Measurements from ENCODE around the gene FLT3.
A peak's percentile ranks its signal among the peaks of the same experiment; 100 is the strongest.

Gene FLT3

DNA sequence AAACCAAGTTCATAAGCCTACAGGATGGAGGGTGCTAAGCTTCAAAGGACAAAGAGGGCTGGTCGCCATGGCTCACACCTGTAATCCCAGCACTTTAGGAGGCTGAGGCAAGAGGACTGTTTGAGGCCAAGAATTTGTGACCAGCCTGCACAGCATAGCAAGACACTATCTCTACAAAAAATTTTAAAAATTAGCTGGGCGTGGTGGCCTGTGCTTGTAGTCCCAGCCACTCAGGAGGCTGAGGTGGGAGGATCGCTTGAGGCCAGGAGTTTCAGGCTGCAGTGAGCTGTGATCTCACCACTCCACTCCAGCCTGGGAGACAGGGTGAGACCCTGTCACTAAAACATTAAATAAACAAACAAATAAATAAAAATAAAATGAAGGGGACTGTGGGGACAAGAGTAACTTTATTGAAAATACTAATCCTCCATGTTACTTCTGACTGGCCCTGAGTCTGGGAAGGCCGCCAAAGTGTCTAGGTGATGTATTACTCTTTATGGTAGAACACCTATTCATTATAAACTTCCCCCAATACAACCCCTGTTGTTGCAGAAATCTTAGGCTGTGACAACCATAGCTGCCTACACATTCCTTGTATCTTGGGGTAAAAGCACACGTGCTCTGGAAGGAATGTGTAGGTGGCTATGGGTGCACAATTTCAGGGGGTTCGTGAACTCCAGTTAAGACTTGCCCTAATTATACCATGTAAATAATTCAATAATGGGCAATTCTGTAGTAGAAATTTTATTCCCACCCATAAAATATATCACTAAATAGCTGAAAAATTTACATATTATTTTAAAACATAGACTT is 97.3 kb downstream of the FLT3 start:
- TF ChIP-seq, protein P1, sequence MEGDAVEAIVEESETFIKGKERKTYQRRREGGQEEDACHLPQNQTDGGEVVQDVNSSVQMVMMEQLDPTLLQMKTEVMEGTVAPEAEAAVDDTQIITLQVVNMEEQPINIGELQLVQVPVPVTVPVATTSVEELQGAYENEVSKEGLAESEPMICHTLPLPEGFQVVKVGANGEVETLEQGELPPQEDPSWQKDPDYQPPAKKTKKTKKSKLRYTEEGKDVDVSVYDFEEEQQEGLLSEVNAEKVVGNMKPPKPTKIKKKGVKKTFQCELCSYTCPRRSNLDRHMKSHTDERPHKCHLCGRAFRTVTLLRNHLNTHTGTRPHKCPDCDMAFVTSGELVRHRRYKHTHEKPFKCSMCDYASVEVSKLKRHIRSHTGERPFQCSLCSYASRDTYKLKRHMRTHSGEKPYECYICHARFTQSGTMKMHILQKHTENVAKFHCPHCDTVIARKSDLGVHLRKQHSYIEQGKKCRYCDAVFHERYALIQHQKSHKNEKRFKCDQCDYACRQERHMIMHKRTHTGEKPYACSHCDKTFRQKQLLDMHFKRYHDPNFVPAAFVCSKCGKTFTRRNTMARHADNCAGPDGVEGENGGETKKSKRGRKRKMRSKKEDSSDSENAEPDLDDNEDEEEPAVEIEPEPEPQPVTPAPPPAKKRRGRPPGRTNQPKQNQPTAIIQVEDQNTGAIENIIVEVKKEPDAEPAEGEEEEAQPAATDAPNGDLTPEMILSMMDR (IDR thresholded peaks at IDR 0.05; ENCODE audit: insufficient read depth, low read depth, low read length, missing control alignments): no peak
- DNase-seq (ENCODE audit: low read depth): no peak
- H3K4me3 ChIP-seq (ENCODE audit: low read depth, low read length): no peak overlapping the region

DNA sequence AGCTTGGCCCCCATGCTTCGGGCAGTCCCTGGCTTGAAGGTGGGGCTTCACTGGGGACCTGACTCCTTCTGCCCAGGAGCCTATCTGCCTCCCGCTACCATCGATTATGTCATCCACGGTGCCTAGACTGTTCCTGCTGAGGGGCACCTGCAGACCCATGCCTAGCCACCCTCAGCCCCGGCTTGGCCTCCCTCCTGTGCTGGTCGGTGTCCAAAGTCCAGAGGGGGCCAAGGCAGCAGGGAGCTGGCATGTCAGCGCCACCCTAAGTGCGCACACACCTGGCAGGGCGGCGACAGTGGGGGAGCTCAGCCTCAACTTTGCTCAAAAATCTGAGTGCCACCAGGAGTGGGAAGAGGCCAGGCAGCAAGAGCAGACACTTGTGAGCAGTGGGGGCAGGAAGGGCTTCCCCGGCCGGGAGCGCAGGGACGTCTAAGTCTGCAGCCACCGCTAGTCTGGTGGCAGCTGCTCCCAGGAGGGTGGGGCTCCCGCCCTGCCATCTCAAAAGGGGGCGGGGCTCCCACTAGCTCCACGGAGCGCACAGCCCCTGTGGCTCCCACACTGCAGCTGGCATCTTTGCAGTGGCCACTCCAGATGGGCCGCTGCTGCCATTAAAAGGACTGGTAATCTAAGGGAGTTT is 98.4 kb downstream of the FLT3 start:
- no peak for DNase-seq (ENCODE audit: low read depth)
- TF ChIP-seq, protein P1 (IDR thresholded peaks at IDR 0.05; ENCODE audit: insufficient read depth, low read depth, low read length, missing control alignments): no peak
- H3K4me3 ChIP-seq (ENCODE audit: low read depth, low read length): no peak overlapping the region

DNA sequence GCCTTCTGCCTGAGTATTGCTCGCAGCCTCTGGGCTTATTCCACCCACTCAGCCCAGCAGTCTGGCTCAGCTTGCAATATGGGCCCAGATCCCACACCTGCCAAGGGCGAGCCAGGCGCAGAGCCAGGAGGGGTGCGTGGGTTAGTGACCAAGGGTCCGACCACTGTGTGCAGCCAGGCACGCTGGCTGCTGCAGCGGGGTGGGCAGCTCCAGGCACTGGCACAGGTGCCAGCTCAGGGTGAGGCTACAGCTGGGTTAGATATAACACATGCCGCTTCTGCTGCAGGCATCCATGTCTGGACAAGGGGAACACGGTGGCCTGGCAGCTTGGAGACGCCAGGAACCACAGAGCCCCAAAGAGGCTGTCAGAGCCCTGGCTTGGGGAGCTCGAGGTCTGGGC is 99.3 kb downstream of the FLT3 start:
- H3K4me3 ChIP-seq (ENCODE audit: low read depth, low read length): no peak overlapping the region
- DNase-seq (ENCODE audit: low read depth): no peak
- TF ChIP-seq, protein P1 (IDR thresholded peaks at IDR 0.05; ENCODE audit: insufficient read depth, low read depth, low read length, missing control alignments): no peak

DNA sequence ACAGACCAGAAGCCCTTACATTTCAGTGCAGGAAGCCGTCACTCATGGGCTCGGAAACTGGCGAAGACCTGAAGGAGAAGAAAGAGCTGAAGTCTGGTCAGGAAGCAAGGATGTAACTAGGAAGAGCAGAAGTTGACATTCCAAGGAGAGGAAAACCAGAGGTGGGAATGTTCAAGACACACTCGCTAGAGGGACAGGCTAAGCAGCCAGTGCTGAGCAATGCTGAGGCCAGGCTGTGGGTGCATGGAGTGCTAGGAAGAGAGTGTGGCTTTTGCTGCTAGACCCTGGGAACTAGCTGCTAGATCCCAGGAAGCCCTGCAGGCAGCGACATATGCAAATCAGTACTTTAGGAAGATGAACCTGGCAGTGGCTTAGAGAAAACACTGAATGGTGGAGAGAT is 99.8 kb downstream of the FLT3 start:
- TF ChIP-seq, protein P1 (IDR thresholded peaks at IDR 0.05; ENCODE audit: insufficient read depth, low read depth, low read length, missing control alignments): no peak
- H3K4me3 ChIP-seq (ENCODE audit: low read depth, low read length): no peak overlapping the region
- DNase-seq (ENCODE audit: low read depth): no peak

DNA sequence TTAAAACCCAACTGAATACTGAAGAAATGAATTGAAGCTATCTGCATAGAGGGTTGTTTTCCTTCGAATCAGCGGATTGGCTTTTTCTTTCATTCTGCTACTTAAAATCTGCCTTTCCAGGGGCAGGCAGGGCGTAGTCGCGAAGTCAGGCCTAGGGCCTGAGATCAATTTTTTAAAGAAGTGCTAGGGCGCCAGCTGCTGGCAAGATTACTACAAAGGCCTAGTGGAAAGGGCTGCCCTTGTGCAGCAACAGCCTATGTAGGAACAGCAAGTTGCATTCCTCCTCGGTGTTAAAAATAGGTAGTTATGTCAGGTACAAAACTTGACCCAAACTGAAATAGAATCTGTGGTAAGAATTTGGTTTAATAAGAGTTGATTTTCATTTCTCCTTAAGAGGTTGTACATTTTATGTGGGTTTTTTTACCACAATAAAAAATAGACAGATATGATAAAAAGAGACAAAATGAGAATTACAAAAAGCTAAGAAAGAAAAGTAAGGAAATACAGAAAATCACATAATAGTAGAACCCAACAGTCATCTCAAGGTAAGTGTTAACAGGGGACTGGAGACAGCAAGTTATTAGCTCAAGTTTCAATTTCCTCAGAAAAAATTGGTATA is 102.4 kb downstream of the FLT3 start:
- peak; percentile 70 for DNase-seq (ENCODE audit: low read depth)
- no peak overlapping the region for H3K4me3 ChIP-seq (ENCODE audit: low read depth, low read length)
- TF ChIP-seq, protein P1 (IDR thresholded peaks at IDR 0.05; ENCODE audit: insufficient read depth, low read depth, low read length, missing control alignments): peak; percentile 61

DNA sequence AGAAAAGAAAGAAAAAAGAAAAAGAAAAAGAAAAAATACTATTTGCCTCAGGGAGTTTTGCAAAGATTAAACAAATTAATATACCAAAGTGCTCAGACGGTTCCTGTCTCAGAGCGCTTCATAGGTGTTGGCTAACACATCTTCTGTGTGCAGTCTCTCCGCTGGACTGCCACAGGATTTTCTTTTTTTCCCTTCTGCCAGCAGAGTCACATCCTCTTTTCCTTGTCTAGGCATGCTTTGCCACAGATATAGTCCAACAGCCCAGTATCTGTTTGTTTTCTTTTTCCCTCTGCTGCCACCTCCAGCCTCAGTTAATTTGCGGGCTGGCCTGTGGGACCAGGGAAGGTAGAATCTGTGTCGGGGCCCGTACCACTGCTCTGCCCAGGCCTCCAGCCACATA is 108.5 kb downstream of the FLT3 start:
- no peak overlapping the region for H3K4me3 ChIP-seq (ENCODE audit: low read depth, low read length)
- DNase-seq (ENCODE audit: low read depth): no peak
- TF ChIP-seq, protein P1 (IDR thresholded peaks at IDR 0.05; ENCODE audit: insufficient read depth, low read depth, low read length, missing control alignments): no peak

All from GM12865 (cell line).